Measurements from ENCODE around the gene BPIFA3.

BPIFA3 gene

GRCh38 chr20:33267701-33268100 is 50.5 kb downstream of the BPIFA3 start:
- no peak for DNase-seq

GRCh38 chr20:33272155-33272873 is 55.2 kb downstream of the BPIFA3 start:
- no peak for DNase-seq

GRCh38 chr20:33273117-33273851 is 56.1 kb downstream of the BPIFA3 start:
- DNase-seq = no peak

GRCh38 chr20:33275215-33275614 is 58.1 kb downstream of the BPIFA3 start:
- DNase-seq = no peak

- no peak for DNase-seq
Measured at GRCh38 chr20:33275871-33276270, 58.7 kb downstream of the BPIFA3 start.

GRCh38 chr20:33276303-33277113 is 59.4 kb downstream of the BPIFA3 start:
- no peak for DNase-seq
